Left lobe of liver (tissue), 2 donors: ENCODE results near the gene HIGD1A. TPM values are rescaled to one million over a fixed set of nuclear protein-coding genes. Genes with fewer than 3 reads are reported as not detected.

ENCODE experiments used
- ATAC-seq: fragments of 200-7000 bp; cut with Tn5 transposase; one replicate; pipeline ENCODE4 v1.9.1; 2020; ENCODE audit warnings: mild to moderate bottlenecking, moderate library complexity
- DNase-seq: peaks from one replicate; pipeline ENCODE4 v3.0.0-alpha.2; 2020; ENCODE audit warnings: low spot score
- total RNA-seq: library from RNA; stranded (reverse); gene quantifications from one replicate; pipeline ENCODE4 v1.2.1, GENCODE V29; 2021
- donor health status: DM: no; HTN: no; CAD: no; lungs with moderate emphysema.
- donor health status: DM: no; HTN: yes; CAD: no.

The HIGD1A gene
- total RNA-seq, 1 donor from 2014 or later, result 112 TPM

DNA sequence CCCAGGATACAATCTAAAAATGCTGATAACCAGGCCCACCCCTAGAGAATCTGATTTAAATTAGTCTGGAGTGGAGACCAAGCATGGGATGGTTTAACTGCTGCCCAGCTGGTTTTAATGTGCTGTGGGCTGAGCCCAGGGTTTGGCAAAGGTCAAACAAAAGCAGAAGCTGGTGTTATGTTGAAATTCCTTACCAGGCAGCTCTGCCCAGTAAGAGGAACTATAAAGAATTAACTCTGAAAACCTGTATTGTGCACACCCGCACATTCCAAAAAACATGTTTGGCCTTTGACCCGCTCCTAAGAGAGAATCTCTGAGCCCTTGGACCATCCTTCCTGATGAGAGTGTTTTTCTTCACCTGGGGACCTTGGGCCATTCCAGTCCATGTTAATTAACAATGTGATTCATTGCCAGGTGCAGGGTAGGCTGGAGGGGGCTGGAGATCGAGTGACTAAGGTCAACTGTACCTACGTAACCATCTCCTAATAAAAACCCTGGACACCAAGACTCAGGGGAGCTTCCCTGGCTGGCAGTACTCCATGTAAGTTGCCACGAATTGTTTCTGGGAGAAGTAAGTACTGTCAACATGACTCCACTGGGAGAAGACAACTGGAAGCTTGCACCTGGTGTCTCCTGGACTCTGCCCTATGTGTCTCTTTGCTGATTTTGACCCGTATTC lies 42.1 kb downstream of the HIGD1A start:
- peak; percentile 49 for DNase-seq
- peak; percentile 81 for ATAC-seq

DNA sequence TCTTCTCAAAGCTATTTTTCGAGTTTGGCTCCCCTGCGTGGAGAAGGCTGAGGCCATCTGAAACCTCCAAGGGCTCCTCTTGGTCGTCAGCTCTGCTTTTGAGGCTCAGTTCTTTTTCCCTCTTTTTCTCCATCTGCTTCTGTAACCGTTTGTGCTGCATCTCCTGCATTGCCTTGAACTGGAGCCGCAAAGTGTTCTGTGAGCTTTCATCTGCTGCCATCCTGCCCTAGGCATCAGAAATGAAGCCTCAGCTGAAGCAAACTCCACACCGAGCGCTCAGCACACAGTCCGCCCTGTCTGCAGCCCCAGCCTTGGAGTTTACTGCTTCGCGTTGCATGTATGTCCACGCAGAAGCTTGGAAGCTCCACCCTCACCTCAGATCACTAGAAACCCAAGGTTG lies 46.2 kb downstream of the HIGD1A start:
- peak; percentile 41 for DNase-seq
- ATAC-seq, result no peak

DNA sequence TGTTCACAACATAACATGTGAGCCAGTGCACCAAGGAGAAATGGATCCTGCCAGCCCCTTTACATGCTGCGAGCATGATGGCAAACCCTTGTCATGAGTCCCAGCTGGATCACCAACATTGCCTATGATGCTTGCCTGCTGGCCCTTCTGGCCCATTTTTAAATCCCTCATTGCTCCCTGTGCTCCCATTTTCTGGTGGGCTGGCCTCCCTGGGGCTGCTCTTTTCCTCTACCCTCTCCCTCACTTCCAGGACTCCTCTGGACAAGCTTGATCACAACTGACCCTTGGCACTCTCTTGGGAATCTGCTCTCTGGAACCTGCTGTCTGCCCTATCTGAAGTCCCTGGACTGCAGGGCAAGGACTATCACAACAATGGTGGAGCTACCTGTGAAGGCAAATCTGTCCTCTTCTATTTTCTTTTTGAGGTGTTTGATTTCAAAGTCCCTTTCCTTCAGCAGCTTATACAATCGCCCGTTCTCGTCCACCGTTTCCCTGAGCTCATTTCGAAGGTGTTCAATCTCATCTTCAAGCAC lies 47.5 kb downstream of the HIGD1A start:
- DNase-seq, result peak; percentile 45
- ATAC-seq, result peak; percentile 24

DNA sequence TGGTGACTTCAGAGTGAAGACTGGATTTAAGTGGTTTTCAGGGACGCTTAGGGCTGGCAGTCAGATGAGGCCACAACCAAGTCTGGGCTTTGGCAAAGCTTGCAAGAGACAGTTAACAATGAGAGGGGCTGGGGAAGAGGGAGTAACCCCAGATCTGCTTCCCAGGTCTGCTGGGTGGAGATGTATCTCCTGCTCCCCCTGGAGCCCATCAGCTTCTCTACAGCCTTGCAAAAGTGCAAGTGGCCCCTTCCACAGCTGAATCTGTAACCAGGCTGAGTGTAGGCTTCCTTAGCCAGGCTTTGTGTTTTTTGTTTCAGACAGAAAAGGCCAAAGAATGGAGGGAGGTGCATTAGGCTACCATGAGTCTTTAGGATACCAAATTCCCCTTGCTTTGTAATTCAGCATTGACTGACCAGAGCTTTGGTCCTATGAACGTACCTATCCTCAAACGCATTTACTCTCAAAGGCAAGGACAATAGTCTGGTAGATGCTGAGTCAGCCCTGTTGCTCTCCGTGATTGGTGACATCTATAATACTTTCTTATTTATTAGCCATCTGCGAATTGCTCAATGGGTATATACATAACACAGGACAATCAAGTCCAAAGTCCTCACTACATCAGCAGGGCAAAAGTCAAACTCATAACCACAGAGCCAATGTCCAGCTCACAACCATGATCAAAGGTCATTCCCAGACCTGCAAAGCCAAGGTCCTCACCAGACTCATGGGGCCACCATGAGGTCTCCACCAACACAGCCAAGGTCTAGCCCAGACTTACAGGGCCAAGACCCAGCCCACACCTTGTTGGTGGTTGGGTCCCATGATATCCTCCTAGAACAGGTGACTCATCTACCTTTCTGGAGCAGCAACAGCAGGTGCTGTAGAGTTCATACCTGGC lies 48.4 kb downstream of the HIGD1A start:
- ATAC-seq (peak; percentile 85), DNase-seq (peak; percentile 84)

DNA sequence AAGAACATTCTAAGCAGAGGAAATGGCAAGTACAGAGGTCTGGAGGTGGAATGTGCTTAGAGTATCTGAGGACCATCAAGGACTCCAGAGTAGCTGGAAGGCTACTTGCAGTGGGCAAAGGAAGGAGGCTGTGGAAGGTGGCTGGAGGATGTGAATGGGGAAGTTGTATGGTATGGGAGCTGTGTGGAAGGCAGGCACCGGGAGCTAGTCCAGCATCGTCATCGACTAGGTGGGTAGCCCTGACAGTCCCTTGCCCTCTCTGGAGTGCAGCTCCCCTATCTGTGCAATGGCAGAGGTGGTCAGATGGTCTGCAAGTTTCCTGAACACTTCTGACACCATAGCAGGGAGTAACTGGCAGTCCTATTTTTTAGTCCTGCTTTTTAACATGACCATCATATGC lies 50.5 kb downstream of the HIGD1A start:
- ATAC-seq, result no peak
- DNase-seq, result peak; percentile 37

DNA sequence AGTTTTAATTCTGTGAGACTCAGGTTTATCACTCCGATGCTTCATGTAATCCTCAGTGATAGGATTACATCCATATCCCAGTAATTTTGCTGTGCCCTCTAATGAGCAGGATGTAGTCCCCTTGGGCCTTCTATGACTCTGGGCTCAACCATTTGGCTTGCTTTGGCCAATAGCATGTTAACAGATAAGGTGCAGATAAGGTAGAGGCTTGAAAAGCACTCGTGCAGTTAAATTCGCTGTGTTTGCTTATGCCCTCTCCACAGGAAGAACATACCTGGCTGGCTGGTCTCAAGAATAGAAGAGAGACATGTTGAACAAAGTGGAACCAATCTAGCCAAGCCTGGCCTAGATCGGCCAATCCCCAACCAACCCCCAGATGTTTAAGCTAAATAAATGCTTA lies 51.3 kb downstream of the HIGD1A start:
- DNase-seq, result no peak
- ATAC-seq, result no peak

DNA sequence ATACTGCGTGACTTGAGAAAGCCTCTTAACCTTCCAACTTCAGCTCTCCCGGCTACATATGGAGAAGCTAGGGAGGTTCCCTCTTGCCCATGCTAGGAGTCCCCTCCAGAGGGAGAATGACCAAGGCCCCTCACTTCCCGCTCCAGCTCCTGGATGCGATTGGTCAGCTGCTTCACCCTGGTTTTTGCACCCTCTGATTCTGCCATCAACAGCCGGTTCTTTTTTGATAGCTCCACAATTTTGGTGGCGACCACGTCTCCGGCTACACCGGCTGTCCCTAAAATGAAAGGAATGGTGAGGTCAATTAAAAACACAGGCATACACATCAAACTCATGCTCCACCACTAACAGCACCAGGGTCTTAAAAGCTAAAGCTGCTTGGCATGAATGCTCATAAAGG lies 51.8 kb downstream of the HIGD1A start:
- ATAC-seq (no peak), DNase-seq (peak; percentile 18)

DNA sequence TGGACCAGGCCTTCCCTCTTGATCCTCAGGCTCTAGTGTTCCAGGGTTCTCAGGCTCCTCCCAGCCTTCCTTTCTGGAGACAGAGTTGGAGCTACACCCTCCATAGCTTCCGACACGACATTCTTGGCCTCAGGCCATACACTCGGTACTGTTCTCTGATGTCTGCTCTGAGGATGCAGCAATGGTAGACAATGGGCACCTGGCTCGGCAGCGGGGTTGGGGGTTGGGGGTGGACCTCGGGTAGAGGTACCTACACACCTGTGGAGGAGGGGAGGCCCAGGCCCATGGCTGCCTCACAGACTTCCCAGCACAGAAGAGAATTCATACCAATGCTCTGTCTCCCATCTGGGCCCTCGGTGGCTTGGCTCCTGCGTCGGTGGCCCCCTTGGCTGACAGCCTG lies 52.7 kb downstream of the HIGD1A start:
- ATAC-seq (no peak), DNase-seq (peak; percentile 43)

DNA sequence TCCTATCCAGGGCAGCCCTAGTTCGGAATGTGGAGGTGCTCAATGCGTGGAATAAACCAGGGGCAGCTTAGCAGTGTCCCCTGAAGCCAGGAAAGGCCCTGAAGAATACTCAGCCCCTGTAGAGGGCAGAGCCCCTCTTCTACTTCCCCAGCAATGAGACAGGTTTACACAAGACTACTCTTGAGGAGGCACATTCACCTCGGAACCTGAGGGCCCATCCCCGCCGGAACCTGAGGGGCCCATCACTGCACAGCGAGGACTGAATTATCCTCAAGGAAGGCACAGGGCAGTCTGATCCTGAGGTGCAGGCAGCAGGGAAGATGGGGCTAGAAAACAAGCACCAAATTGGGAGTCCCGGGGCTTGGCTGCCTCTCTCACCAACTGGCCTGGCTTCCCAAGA lies 53.5 kb downstream of the HIGD1A start:
- DNase-seq (peak; percentile 33), ATAC-seq (no peak)

DNA sequence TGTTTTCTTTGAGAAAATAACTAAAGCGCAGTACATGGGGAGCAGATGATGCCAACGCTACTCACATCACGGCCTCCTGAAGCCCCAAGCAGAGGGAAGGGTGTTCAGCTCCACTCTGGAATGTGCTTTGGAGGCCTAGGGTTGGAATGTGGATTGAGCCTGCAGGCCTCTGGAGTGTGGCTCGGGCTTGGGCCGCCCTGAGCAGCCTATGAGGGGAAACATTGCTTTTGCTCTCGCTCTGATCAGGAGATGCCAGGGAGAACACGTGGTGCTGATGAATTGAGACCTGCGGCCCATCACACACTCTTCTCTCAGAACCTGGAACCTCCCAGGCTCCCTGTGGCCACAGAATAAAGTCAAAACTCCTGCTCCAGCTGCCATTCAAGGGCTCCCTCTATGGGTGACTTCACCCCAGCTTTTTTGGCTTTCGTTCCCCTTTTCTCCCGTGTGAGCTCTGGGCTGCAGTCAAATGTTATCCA lies 54.5 kb downstream of the HIGD1A start:
- DNase-seq (no peak), ATAC-seq (peak; percentile 52)

DNA sequence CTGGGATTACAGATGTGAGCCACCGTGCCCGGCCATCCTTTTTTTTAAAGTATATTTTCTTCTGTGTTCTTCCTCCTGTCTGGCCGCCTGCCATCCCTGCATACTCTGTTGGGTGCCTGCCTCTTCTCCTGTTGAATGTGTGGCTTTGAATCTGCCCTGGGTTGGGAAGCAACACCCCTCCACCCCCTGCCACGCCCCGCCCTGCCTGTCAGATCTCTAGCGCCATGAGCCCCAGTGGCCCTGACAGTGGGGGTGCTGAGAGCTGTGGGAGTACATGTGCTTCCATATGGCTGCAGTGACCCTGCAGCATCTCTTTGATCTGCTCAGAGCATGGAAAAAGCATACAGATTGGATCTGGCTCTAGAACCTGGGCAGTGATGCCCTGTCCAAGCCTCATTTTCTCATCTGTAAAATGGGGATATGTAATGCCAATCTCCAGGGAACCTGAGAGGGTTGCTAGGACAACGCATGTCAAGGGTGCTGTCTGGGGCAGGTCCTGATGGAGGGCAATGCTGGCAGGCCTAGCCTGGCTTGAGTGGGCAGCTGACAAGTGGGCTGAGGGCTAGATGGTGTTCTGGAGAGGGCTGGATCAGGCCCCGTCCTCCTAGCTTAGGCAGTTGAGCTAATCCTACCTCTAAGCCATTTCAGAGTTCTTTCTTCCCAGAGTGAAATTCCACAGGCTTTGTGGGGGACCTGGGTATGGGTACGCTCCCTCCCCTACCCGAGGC lies 55.1 kb downstream of the HIGD1A start:
- ATAC-seq, result no peak
- peak; percentile 39 for DNase-seq

DNA sequence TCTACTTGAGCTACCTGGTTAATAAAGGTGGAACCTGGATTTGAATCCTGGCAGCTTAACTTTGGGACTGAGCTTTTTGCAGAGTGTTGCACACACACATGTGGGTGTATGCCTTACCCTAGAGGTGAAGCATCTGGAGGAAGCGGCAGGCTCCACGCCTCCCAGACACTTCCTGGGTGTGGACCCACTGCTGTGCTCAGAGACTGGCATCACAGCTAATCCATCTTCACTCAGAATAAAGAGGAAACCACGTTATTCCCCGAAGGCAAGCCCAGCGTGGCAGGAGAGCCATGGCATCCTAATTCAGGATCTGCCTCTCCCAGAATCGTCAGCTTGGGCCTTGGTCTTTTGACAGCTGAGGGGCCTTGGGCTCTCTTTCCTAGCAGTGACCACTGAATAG lies 56.7 kb downstream of the HIGD1A start:
- ATAC-seq, result no peak
- DNase-seq, result peak; percentile 40

DNA sequence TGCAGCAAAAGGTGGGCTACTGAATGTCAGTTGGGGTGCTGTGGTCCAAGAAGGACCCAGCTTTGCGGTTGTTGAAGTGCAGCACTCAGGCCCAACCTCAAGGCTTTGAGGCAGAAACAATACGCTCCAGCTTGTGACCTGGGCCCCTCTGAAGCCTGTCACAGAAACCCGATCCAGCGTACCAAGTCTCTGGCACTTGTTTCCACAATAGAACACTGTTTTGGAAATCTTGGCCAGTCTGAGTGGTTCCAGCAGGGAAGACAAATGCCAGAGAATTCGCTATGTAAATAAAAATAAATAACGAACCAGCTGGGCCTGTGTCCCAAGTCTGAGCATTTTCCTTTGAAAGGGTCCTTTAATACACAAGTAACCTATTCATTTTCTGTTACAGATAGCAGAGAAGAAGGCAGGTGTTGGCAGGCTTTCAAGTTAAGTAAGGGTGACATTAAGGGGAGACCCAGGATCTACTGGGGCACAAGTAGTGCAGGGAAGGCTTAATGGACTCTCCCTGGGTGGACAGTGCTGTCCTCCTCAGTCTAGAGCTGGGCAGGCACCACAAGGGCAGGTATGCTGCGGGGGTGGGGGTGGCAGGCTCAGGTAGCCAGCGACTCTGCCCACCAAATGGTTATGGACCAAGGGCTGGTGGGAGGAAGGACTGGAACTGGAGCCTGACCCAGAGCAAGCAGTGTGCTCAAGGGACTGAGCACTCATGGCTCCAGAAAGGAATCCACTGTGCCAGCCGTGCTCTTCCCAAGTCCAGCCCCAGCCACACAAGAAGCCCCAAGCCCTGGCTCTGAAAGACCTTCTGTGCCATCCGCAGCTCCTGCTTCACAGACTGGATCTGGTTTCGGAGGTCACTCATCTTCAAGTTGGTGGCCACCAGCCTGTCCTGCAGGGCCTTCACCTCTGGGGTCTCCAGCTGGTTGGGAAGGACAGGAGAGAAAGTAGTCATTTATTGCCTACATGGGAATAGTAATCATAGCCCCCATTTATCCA lies 57.5 kb downstream of the HIGD1A start:
- DNase-seq (peak; percentile 49), ATAC-seq (peak; percentile 58)

DNA sequence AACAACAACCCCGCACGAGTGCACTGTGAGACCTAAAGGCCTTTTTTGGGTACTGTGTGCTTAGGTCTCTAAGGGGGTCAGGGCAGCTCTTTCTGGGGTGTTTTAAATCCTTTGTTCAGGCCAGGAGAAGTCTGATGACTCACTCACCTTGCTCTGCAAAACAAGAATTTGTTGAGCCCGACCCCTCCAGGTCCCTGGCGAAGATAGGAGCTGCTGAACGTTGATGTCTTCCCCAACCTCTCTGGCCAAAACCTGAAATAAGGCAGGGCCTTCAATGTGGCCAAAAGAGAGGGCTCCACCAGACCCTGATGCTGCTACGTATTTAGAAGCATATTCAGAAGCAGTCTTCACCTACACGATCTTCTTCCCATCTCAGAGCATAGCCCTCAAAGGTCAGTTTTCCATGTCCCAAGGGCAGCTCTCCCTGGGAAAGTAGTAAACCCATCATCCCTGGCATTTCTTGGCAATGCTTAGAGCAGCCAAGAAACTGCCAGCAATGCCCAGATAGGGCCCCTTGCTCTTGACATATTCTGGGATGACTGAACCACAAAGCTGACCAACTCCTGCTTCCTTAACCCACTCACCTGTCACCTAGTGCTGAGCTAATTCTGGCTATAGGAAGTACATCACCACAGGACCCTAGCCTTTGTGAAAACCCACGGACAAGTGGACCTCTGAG lies 58.4 kb downstream of the HIGD1A start:
- no peak for ATAC-seq

DNA sequence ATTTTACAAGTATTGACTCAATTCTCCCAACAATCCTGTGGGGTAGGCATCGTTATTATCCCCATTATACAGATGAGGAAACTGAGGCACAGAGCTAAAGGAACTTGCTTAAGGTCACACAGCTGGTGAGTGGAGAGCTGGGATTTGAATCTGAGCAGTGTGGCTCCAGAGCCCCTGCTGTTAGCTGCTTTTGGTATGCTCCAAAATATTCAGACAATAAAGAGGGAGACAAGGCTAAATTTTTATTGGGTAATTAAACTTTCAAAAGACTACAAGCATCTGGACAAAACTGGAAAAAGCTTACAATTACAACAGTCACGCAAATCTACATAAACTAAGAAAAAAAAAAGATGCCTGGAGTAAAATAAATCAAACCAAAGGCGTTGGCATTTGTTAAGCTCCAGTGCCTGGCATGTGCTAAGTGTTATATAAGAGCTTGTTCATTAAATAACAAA lies 59.0 kb downstream of the HIGD1A start:
- DNase-seq (no peak), ATAC-seq (no peak)

More for the DNA sequence above, 58.4 kb downstream of the HIGD1A start:
- peak; percentile 32 for DNase-seq

DNA sequence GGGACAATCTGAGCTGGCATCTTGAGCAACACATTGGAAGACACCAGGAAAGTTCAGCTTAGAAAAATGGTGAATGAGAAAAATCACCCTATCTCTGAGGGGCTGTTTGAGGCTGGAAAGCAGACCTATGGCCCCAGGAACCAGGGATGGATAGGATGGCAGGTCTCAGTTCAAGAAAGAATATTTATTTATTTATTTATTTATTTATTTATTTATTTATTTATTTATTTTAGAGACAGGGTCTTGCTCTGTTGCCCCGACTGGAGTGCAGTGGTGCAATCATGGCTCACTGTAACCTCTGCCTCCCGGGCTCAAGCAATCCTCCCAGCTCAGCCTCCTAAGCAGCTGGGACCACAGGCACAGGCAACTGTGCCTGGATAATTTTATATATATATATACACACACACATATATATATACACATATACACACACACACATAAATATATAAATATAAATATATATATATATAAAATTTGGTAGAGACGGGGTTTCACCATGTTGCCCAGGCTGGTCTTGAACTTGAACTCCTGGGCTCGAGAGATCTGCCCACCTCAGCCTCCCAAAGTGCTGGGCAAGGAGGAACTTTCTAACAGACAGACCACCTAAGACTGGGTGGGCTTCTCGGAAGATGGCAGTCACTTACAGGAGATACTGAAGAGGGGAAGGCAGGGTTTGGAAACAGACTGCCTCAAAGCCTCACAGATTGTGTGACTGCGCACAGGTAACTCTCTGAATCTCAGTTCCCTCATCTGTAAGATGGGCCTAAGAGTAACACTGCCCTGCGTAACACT lies 60.9 kb downstream of the HIGD1A start:
- ATAC-seq (no peak), DNase-seq (peak; percentile 23)

DNA sequence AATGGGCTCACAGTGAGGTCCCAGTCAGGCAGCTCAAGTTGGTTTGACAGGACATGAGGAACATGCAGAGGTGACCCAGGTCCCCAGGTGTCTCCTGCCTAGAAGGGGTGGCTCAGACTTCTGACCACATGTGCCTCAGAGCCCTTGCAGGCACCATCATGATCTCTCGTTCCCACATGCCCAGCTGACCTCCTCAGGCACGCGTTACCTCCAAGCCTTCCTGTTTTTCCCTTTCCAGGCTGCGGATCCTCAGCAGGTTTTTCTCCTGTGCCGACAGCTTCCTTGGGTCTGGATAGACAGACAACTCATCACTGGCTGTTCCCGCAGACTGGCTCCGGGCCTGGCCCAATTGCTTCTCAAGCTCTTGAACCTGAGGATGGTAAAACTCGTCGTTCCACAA lies 61.6 kb downstream of the HIGD1A start:
- ATAC-seq, result no peak
- DNase-seq, result peak; percentile 35

DNA sequence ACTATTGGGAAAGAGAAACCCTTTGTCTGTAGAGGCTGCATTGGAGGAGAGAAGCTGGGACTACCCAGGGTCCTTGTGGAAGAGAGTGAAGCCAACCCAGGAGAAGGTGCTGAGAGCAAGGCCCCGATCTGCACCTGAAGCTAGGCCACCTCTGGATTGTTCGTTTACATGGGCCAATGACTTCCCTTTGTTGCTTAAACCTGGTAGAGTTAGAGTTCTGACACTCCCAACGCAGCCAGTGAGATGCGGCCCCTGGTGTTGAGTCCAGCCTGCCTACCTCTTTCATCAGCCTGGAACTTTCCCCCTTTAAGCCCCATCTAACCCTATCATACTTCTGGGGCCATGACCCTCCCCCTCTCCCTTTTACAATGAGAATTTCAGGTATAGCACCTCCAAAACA lies 62.0 kb downstream of the HIGD1A start:
- DNase-seq (peak; percentile 26), ATAC-seq (no peak)
